NK-92 (cell line): ENCODE measurements around the gene IFT172.

Source experiments
- DNase-seq: peaks from one replicate; lab custom pipeline; 2025; ENCODE audit not compliant: unreplicated experiment; lab: John Stamatoyannopoulos, UW

Gene IFT172

GRCh38 chr2:27494284-27494943 is 4.9 kb upstream of the IFT172 start:
- DNase-seq: no peak

- no peak for DNase-seq
Measured at GRCh38 chr2:27493948-27494283, 4.4 kb upstream of the IFT172 start.

GRCh38 chr2:27492557-27492956 is 3.0 kb upstream of the IFT172 start:
- DNase-seq: no peak

- no peak for DNase-seq
Measured at GRCh38 chr2:27489118-27489497, 435 bp downstream of the IFT172 start.

GRCh38 chr2:27485496-27485895 is 4.0 kb downstream of the IFT172 start:
- no peak for DNase-seq

- DNase-seq: no peak
Measured at GRCh38 chr2:27471961-27472360, 17.6 kb downstream of the IFT172 start.

- DNase-seq: no peak
Measured at GRCh38 chr2:27464443-27464842, 25.1 kb downstream of the IFT172 start.

- no peak for DNase-seq
Measured at GRCh38 chr2:27461118-27461517, 28.4 kb downstream of the IFT172 start.

- no peak for DNase-seq
Measured at GRCh38 chr2:27453968-27454367, 35.6 kb downstream of the IFT172 start.

GRCh38 chr2:27451095-27451494 is 38.4 kb downstream of the IFT172 start:
- no peak for DNase-seq

- DNase-seq: no peak
Measured at GRCh38 chr2:27448381-27448780, 41.2 kb downstream of the IFT172 start.

- no peak for DNase-seq
Measured at GRCh38 chr2:27446057-27446456, 43.5 kb downstream of the IFT172 start.

- no peak for DNase-seq
Measured at GRCh38 chr2:27445615-27446014, 43.9 kb downstream of the IFT172 start.

GRCh38 chr2:27445155-27445554 is 44.4 kb downstream of the IFT172 start:
- no peak for DNase-seq

GRCh38 chr2:27442920-27443282 is 46.6 kb downstream of the IFT172 start:
- DNase-seq: no peak

- DNase-seq: no peak
Measured at GRCh38 chr2:27441958-27442919, 47.3 kb downstream of the IFT172 start, which contains the start of gene KRTCAP3. Gene KRTCAP3 (plus strand): TSS chr2:27442381. CDS start chr2:27442413, 32 bp downstream.

- DNase-seq: no peak
Measured at GRCh38 chr2:27441226-27441926, 48.2 kb downstream of the IFT172 start.

GRCh38 chr2:27435628-27436027 is 53.9 kb downstream of the IFT172 start:
- no peak for DNase-seq

GRCh38 chr2:27431395-27431794 is 58.1 kb downstream of the IFT172 start:
- DNase-seq: no peak

GRCh38 chr2:27428978-27429541 is 60.5 kb downstream of the IFT172 start:
- no peak for DNase-seq

GRCh38 chr2:27428213-27428977 is 61.1 kb downstream of the IFT172 start, which contains the start of gene NRBP1:
Gene NRBP1 (plus strand): TSS chr2:27428631. CDS start chr2:27433274, 4,643 bp downstream.
- DNase-seq: peak; percentile 37
